HCT116 (cell line): ENCODE data around the gene CYSLTR1. TPM values are rescaled to one million over a fixed set of nuclear protein-coding genes. Genes with fewer than 3 reads are reported as not detected.

Experiments
- ATAC-seq: fragments of 200-7000 bp; cut with Tn5 transposase; 2 replicates; pipeline ENCODE4 v1.9.1; 2020; ENCODE audit warnings: mild to moderate bottlenecking, moderate library complexity
- BruUV-seq: library from RNA; stranded (reverse); fragments of 400-500 nt; replicated peaks from 2 replicates; lab custom pipeline; 2021; lab: Mats Ljungman, UMichigan
- CTCF ChIA-PET: fragments of 300-600 bp; sonication (Branson Sonifier 250); formaldehyde crosslinking; loops from one replicate; lab custom pipeline; 2021; ENCODE audit warnings: antibody characterized with exemption; lab: Charles Lee
- POLR2A ChIA-PET: fragments of 300-600, 350-600 bp; sonication (Branson Sonifier 250); formaldehyde crosslinking; loops from one replicate; lab custom pipeline; 2021; ENCODE audit warnings: antibody characterized with exemption; lab: Charles Lee
- RAD21 ChIA-PET, 2 experiments: fragments of 300-600 bp; sonication (Branson Sonifier 250); formaldehyde crosslinking; loops; one replicate each; lab custom pipeline; 2023; ENCODE audit warnings: low total read pairs in 2 of 2; ENCODE audit not compliant: uncharacterized antibody in 2 of 2, unreplicated experiment in 2 of 2, low non-redundant PET in 1 of 2; lab: Charles Lee
- DNase-seq: peaks from one replicate; pipeline ENCODE4 v3.0.0-alpha.2; 2010; ENCODE audit warnings: low read depth, low spot score
- H2AFZ ChIP-seq: fragments of 200-600 bp; shearing (Covaris generic), sonication (generic); 2 replicates; pipeline ENCODE4 v1.6.1; 2017; ENCODE audit warnings: low read depth, mixed run types, mixed read lengths, antibody characterized with exemption, low read length; ENCODE audit not compliant: poor library complexity, severe bottlenecking
- H3K27ac ChIP-seq: 2 replicates; pipeline ENCODE4 v1.5.1; 2012; ENCODE audit warnings: low read depth, low read length
- H3K27me3 ChIP-seq: fragments of 200-600 bp; sonication (generic); 2 replicates; pipeline ENCODE4 v1.6.1; 2016; ENCODE audit warnings: mixed run types, low read length, mixed read lengths; ENCODE audit not compliant: insufficient read depth
- H3K36me3 ChIP-seq, 2 experiments: fragments of 200-500 bp in 1 of 2; fragments of 200-600 bp in 1 of 2; sonication (Bioruptor generic) in 1 of 2; sonication (generic) in 1 of 2; 2 replicates each; pipeline versions ENCODE4 v1.5.1 to v1.6.1; 2014 to 2016; ENCODE audit warnings: low read length in 2 of 2, inconsistent platforms in 1 of 2, mixed read lengths in 1 of 2, mixed run types in 1 of 2; ENCODE audit not compliant: insufficient read depth in 2 of 2, control insufficient read depth in 1 of 2
- H3K4me1 ChIP-seq, 2 experiments: fragments of 200-600 bp in 1 of 2; sonication (generic) in 1 of 2; 2 replicates each; pipeline versions ENCODE4 v1.5.1 to v1.6.1; 2012 to 2017; ENCODE audit warnings: low read length in 2 of 2, inconsistent platforms in 1 of 2, mild to moderate bottlenecking in 1 of 2, mixed read lengths in 1 of 2, mixed run types in 1 of 2, moderate library complexity in 1 of 2; ENCODE audit not compliant: insufficient read depth in 2 of 2, control insufficient read depth in 1 of 2
- H3K4me2 ChIP-seq: fragments of 200-600 bp; sonication (generic); 2 replicates; pipeline ENCODE4 v1.6.1; 2017; ENCODE audit warnings: mixed run types, low read length, mixed read lengths
- H3K4me3 ChIP-seq, 2 experiments: fragments of 200-600 bp in 1 of 2; sonication (generic) in 1 of 2; replicated peaks in 1 of 2; 2 replicates each; pipeline ENCODE4 v1.5.1; 2011 to 2016; ENCODE audit warnings: low read length in 2 of 2, control low read depth in 1 of 2, low read depth in 1 of 2, mild to moderate bottlenecking in 1 of 2, mixed read lengths in 1 of 2, mixed run types in 1 of 2
- H3K79me2 ChIP-seq: fragments of 200-600 bp; sonication (generic); 2 replicates; pipeline ENCODE4 v1.6.1; 2017; ENCODE audit warnings: mild to moderate bottlenecking, mixed run types, low read length, moderate library complexity, mixed read lengths; ENCODE audit not compliant: insufficient read depth
- H3K9ac ChIP-seq: fragments of 200-600 bp; sonication (generic); 2 replicates; pipeline ENCODE4 v1.6.1; 2016; ENCODE audit warnings: low read length, mixed read lengths
- H3K9me2 ChIP-seq: fragments of 200-600 bp; sonication (generic), shearing (Covaris generic); 2 replicates; pipeline ENCODE4 v1.6.1; 2017; ENCODE audit warnings: mixed run types, mild to moderate bottlenecking, moderate library complexity; ENCODE audit not compliant: insufficient read depth
- H3K9me3 ChIP-seq, 2 experiments: fragments of 200-500 bp in 1 of 2; fragments of 200-600 bp in 1 of 2; sonication (Bioruptor generic) in 1 of 2; sonication (generic) in 1 of 2; 2 replicates each; pipeline ENCODE4 v1.6.1; 2014 to 2017; ENCODE audit warnings: low read length in 2 of 2, mixed read lengths in 2 of 2, inconsistent platforms in 1 of 2, low read depth in 1 of 2, mild to moderate bottlenecking in 1 of 2, mixed run types in 1 of 2, moderate library complexity in 1 of 2; ENCODE audit not compliant: control insufficient read depth in 1 of 2, insufficient read depth in 1 of 2
- H4K20me1 ChIP-seq: fragments of 200-600 bp; sonication (generic), shearing (Covaris generic); 2 replicates; pipeline ENCODE4 v1.6.1; 2017; ENCODE audit warnings: mixed run types, mild to moderate bottlenecking, moderate library complexity; ENCODE audit not compliant: insufficient read depth
- CBX3 ChIP-seq: IDR thresholded peaks from 2 replicates; pipeline ENCODE4 v1.6.1; 2012; ENCODE audit warnings: low read depth
- CEBPB ChIP-seq: IDR thresholded peaks from 2 replicates; pipeline ENCODE4 v1.6.1; 2012; ENCODE audit warnings: low read depth
- ELF1 ChIP-seq: IDR thresholded peaks from 2 replicates; pipeline ENCODE4 v1.6.1; 2012; ENCODE audit warnings: low read depth, borderline replicate concordance
- EZH2 ChIP-seq: fragments of 200-600 bp; sonication (generic); IDR thresholded peaks from 2 replicates; pipeline ENCODE4 v1.6.1; 2017; ENCODE audit warnings: antibody characterized with exemption, mixed run types
- EZH2phosphoT487 ChIP-seq: fragments of 200-600 bp; IDR thresholded peaks from 2 replicates; pipeline ENCODE4 v1.6.1; 2018; ENCODE audit warnings: antibody characterized with exemption, borderline replicate concordance
- FOSL1 ChIP-seq: IDR thresholded peaks from 2 replicates; pipeline ENCODE4 v1.6.1; 2012; ENCODE audit warnings: low read depth
- POLR2A ChIP-seq: IDR thresholded peaks from 2 replicates; pipeline ENCODE4 v1.7.0; 2011; ENCODE audit warnings: borderline replicate concordance; ENCODE audit not compliant: insufficient read depth, insufficient read length; ENCODE audit errors: extremely low read depth
- POLR2AphosphoS5 ChIP-seq: IDR thresholded peaks from 2 replicates; pipeline ENCODE4 v1.6.1; 2011; ENCODE audit warnings: mild to moderate bottlenecking, low read depth, low read length, moderate library complexity
- RAD21 ChIP-seq: IDR thresholded peaks from 2 replicates; pipeline ENCODE4 v1.6.1; 2012; ENCODE audit warnings: low read depth, mild to moderate bottlenecking
- SIN3A ChIP-seq: IDR thresholded peaks from 2 replicates; pipeline ENCODE4 v1.6.1; 2012; ENCODE audit warnings: low read depth
- SP1 ChIP-seq: IDR thresholded peaks from 2 replicates; pipeline ENCODE4 v1.6.1; 2012; ENCODE audit warnings: low read depth
- SRF ChIP-seq: IDR thresholded peaks from 2 replicates; pipeline ENCODE4 v1.6.1; 2012; ENCODE audit warnings: low read depth
- TCF7L2 ChIP-seq: IDR thresholded peaks from 2 replicates; pipeline ENCODE4 v1.7.0; 2011; ENCODE audit warnings: borderline replicate concordance, inconsistent platforms; ENCODE audit not compliant: insufficient read depth, insufficient read length; ENCODE audit errors: extremely low read depth
- YY1 ChIP-seq: IDR thresholded peaks from 2 replicates; pipeline ENCODE4 v1.6.1; 2011; ENCODE audit warnings: low read length, low read depth, moderate library complexity, mild to moderate bottlenecking; ENCODE audit not compliant: insufficient replicate concordance; ENCODE audit errors: extremely low read depth
- intact Hi-C: fragments of 100-400 bp; cut with micrococcal nuclease; formaldehyde crosslinking; loops from 2 replicates; pipeline ENCODE4 v1.10.0; 2022
- total RNA-seq: library from RNA; stranded (reverse); gene quantifications from one replicate; pipeline ENCODE4 v1.2.1, GENCODE V29; 2021; ENCODE audit not compliant: unreplicated experiment
- TF ChIP-seq, protein P1 (sequence below): IDR thresholded peaks from 2 replicates; pipeline ENCODE4 v1.6.1; 2012

The CYSLTR1 gene
- total RNA-seq, 1 experiment from 2014 or later = not detected

DNA sequence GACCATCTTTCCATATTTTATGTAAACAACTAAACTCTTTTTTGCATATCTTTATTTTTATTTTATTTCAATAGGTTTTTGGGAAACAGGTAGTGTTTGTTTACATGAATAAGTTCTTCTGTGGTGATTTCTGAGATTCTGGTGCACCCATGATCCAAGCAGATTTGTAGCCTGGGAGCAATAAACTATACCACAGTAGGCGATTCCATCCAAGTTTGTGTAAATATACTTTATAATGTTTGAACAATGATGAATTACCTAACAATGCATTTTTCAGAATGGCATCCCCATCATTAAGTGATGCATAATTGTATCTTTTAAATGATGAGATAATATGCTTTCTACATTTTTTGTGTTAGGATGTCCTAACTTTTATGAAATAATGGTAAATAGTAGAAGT is 39.2 kb upstream of the CYSLTR1 start (continued):
- TF ChIP-seq CBX3 (no peak), EZH2phosphoT487 (no peak), FOSL1 (no peak)
- TF ChIP-seq, all 23 proteins: peak for 0

GRCh38 chrX:78357342-78358055 is 30.1 kb upstream of the CYSLTR1 start:
- Histone ChIP-seq H3K9me2 (no peaks in the 10 kb centered on the region), H3K4me3 (no peak overlapping the region), H3K4me2 (no peak overlapping the region), H2AFZ (no peak overlapping the region), H3K9me3 (no peaks in the 10 kb centered on the region), H3K27ac (no peak overlapping the region), H4K20me1 (no peaks in the 10 kb centered on the region), H3K4me1 (no peaks in the 10 kb centered on the region), H3K9ac (no peak overlapping the region), H3K27me3 (no peaks in the 10 kb centered on the region), H3K36me3 (no peaks in the 10 kb centered on the region), H3K79me2 (no peaks in the 10 kb centered on the region)
- ChIA-PET RAD21 (no interaction called here), CTCF (no interaction called here), POLR2A (no interaction called here)
- no TSS peak for BruUV-seq
- intact Hi-C loops = no loop called here
- DNase-seq (no peak), ATAC-seq (no peak)
- TF ChIP-seq POLR2AphosphoS5 = no peak
- TF ChIP-seq TCF7L2 = no peak
- TF ChIP-seq EZH2 = no peak
- TF ChIP-seq YY1 = no peak
- no peak for TF ChIP-seq RAD21
- no peak for TF ChIP-seq CEBPB
- TF ChIP-seq CBX3 = no peak
- no peak for TF ChIP-seq ELF1
- TF ChIP-seq EZH2phosphoT487 = no peak
- no peak for TF ChIP-seq POLR2A
- TF ChIP-seq, protein P1, sequence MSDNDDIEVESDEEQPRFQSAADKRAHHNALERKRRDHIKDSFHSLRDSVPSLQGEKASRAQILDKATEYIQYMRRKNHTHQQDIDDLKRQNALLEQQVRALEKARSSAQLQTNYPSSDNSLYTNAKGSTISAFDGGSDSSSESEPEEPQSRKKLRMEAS = no peak
- TF ChIP-seq SP1 = no peak
- TF ChIP-seq FOSL1 = no peak
- no peak for TF ChIP-seq SRF
- TF ChIP-seq SIN3A = no peak
